HEK293 (cell line): ENCODE measurements around the gene CEACAM6.

Experiments
- CTCF ChIP-seq: fragments of 450-650 bp; formaldehyde crosslinking; IDR thresholded peaks from 2 replicates; pipeline ENCODE4 v1.5.1; 2016; ENCODE audit warnings: missing biosample characterization, missing genetic modification characterization
- EGR2 ChIP-seq: fragments of 450-650 bp; formaldehyde crosslinking; IDR thresholded peaks from 2 replicates; pipeline ENCODE4 v1.5.1; 2016; ENCODE audit warnings: low read depth, missing biosample characterization, missing genetic modification characterization
- GLI2 ChIP-seq: fragments of 450-650 bp; formaldehyde crosslinking; IDR thresholded peaks from 2 replicates; pipeline ENCODE4; 2017; ENCODE audit warnings: missing biosample characterization, missing genetic modification characterization, low read depth, borderline replicate concordance
- HOXD13 ChIP-seq: sonication (generic); formaldehyde crosslinking; IDR thresholded peaks from 2 replicates; pipeline ENCODE4 v1.8.0; 2022; ENCODE audit warnings: missing genetic modification reagents, borderline replicate concordance
- MZF1 ChIP-seq: fragments of 450-650 bp; formaldehyde crosslinking; IDR thresholded peaks from 2 replicates; pipeline ENCODE4 v1.5.1; 2017; ENCODE audit warnings: missing biosample characterization, missing genetic modification characterization, borderline replicate concordance
- PRDM1 ChIP-seq: fragments of 450-650 bp; formaldehyde crosslinking; IDR thresholded peaks from 2 replicates; pipeline ENCODE4; 2016; ENCODE audit warnings: missing biosample characterization, missing genetic modification characterization
- YY1 ChIP-seq: fragments of 450-650 bp; formaldehyde crosslinking; IDR thresholded peaks from 2 replicates; pipeline ENCODE4 v1.5.1; 2018; ENCODE audit warnings: missing biosample characterization, missing genetic modification characterization
- ZBTB17 ChIP-seq: fragments of 450-650 bp; formaldehyde crosslinking; IDR thresholded peaks from 2 replicates; pipeline ENCODE4 v1.5.1; 2016; ENCODE audit warnings: missing biosample characterization, missing genetic modification characterization
- ZBTB7A ChIP-seq: fragments of 450-650 bp; formaldehyde crosslinking; IDR thresholded peaks from 2 replicates; pipeline ENCODE4 v1.5.1; 2016; ENCODE audit warnings: low read depth, missing biosample characterization, missing genetic modification characterization
- ZNF132 ChIP-seq: fragments of 450-650 bp; formaldehyde crosslinking; IDR thresholded peaks from 2 replicates; pipeline ENCODE4 v1.5.1; 2017; ENCODE audit warnings: missing biosample characterization, missing genetic modification characterization, borderline replicate concordance
- ZNF335 ChIP-seq: fragments of 450-650 bp; formaldehyde crosslinking; conservative IDR thresholded peaks from 2 replicates; pipeline ENCODE4 v1.5.1; 2016; ENCODE audit warnings: missing biosample characterization, missing genetic modification characterization
- ZNF362 ChIP-seq: fragments of 450-650 bp; formaldehyde crosslinking; IDR thresholded peaks from 2 replicates; pipeline ENCODE4 v1.5.1; 2016; ENCODE audit warnings: missing biosample characterization, missing genetic modification characterization
- ZNF501 ChIP-seq: fragments of 450-650 bp; formaldehyde crosslinking; IDR thresholded peaks from 2 replicates; pipeline ENCODE4 v1.5.1; 2016; ENCODE audit warnings: missing biosample characterization, missing genetic modification characterization

- no peak for TF ChIP-seq CTCF (tag by site-specific recombination)
- no peak for TF ChIP-seq YY1 (tag by site-specific recombination)
- no peak for TF ChIP-seq ZBTB17 (tag by site-specific recombination)
- TF ChIP-seq HOXD13: no peak
- no peak for TF ChIP-seq ZNF501 (tag by site-specific recombination)
- no peak for TF ChIP-seq ZBTB7A
- no peak for TF ChIP-seq ZNF335
- no peak for TF ChIP-seq EGR2
- no peak for TF ChIP-seq ZNF132 (tag by site-specific recombination)
- no peak for TF ChIP-seq PRDM1 (tag by site-specific recombination)
- TF ChIP-seq GLI2 (tag by site-specific recombination): no peak
- no peak for TF ChIP-seq MZF1 (tag by site-specific recombination)
- TF ChIP-seq ZNF362 (tag by site-specific recombination): no peak
Observed at GRCh38 chr19:41740415-41741243, 14.7 kb upstream of the CEACAM6 start.
